ENCODE measurements around the gene CNPY1. TPM values are rescaled to one million over a fixed set of nuclear protein-coding genes. Genes with fewer than 3 reads are reported as not detected.

Gene CNPY1
- total and polyA plus RNA-seq, 4 donors: not detected

- Histone ChIP-seq H3K9me3 (ENCODE audit: control insufficient read depth in 4 of 4, low read length in 3 of 4) (no peaks in the 10 kb centered on the region), H3K9ac (ENCODE audit: low read depth in 1 of 2, low read length in 2 of 2) (no peak overlapping the region), H3K4me1 (ENCODE audit: control insufficient read depth in 4 of 4, insufficient read depth in 4 of 4, low read length in 3 of 4) (no peaks in the 10 kb centered on the region), H3K36me3 (ENCODE audit: control insufficient read depth in 4 of 4, insufficient read depth in 3 of 4, low read depth in 1 of 4, low read length in 3 of 4) (no peaks in the 10 kb centered on the region), H3K27ac (ENCODE audit: low read depth in 1 of 2, low read length in 2 of 2) (no peak overlapping the region), H3K4me3 (ENCODE audit: low read depth in 1 of 3, low read length in 3 of 3) (no peak overlapping the region), H3K27me3 (ENCODE audit: control insufficient read depth in 4 of 4, insufficient read depth in 4 of 4, low read length in 3 of 4) (no peaks in the 10 kb centered on the region)
- 89% methylated on average over 9 of the region's 9 CpGs for WGBS
- no peak for DNase-seq (ENCODE audit: low spot score)
- TF ChIP-seq, protein P1, sequence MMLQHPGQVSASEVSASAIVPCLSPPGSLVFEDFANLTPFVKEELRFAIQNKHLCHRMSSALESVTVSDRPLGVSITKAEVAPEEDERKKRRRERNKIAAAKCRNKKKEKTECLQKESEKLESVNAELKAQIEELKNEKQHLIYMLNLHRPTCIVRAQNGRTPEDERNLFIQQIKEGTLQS (IDR thresholded peaks at IDR 0.05): no peak
- no peak for TF ChIP-seq YY1 (IDR thresholded peaks at IDR 0.05)
- TF ChIP-seq, protein P2, sequence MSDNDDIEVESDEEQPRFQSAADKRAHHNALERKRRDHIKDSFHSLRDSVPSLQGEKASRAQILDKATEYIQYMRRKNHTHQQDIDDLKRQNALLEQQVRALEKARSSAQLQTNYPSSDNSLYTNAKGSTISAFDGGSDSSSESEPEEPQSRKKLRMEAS (IDR thresholded peaks at IDR 0.05): no peak
- no peak for TF ChIP-seq SP1 (IDR thresholded peaks at IDR 0.05)
- TF ChIP-seq HNF4G (IDR thresholded peaks at IDR 0.05): no peak
- no peak for TF ChIP-seq CTCF (IDR thresholded peaks at IDR 0.05; ENCODE audit: low read depth, low read length, missing input control)
- no peak for TF ChIP-seq HNF4A (conservative IDR thresholded peaks at IDR 0.05)
Observed at GRCh38 chr7:155556763-155557162, 10.4 kb upstream of the CNPY1 start.

DNA sequence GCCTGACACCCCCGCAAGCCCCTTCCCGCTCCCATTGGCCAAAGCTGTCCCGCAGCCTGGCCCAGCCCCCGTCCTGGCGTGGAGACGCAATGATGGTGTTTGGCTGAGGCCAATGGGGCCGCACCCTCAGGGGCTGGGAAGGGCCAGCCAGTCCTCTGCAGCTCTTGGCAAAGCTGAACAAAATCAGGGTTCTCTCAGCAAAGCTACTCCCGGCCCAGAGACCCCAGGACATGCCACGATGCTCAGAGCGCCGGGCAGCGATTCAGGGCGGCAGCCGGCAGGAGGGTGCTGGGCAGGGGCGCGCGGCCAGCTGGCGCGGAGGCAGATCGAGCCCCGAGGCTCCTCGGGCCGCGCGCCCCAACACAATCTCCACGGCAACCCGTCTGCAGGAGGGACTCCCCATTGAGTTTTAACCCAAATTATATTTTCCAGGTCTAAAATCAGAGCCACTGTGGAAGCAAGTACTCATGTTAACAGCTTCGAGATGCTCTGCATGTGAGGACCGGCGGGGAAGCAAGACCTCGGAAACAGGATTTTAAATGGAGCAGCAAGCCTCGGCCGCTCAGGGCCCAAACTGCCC lies 8.8 kb upstream of the CNPY1 start:
- H3K27ac ChIP-seq (ENCODE audit: low read depth in 1 of 2, low read length in 2 of 2): no peak overlapping the region
- H3K9ac ChIP-seq (ENCODE audit: low read depth in 1 of 2, low read length in 2 of 2): no peak overlapping the region
- DNase-seq (ENCODE audit: low spot score): no peak
- no peaks in the 10 kb centered on the region for H3K36me3 ChIP-seq (ENCODE audit: control insufficient read depth in 4 of 4, insufficient read depth in 3 of 4, low read depth in 1 of 4, low read length in 3 of 4)
- H3K4me3 ChIP-seq (ENCODE audit: low read depth in 1 of 3, low read length in 3 of 3): no peak overlapping the region
- H3K9me3 ChIP-seq (ENCODE audit: control insufficient read depth in 4 of 4, low read length in 3 of 4): no peaks in the 10 kb centered on the region
- H3K4me1 ChIP-seq (ENCODE audit: control insufficient read depth in 4 of 4, insufficient read depth in 4 of 4, low read length in 3 of 4): no peaks in the 10 kb centered on the region
- H3K27me3 ChIP-seq (ENCODE audit: control insufficient read depth in 4 of 4, insufficient read depth in 4 of 4, low read length in 3 of 4): no peaks in the 10 kb centered on the region
- 91% methylated on average over 33 of the region's 33 CpGs for WGBS
- no peak for TF ChIP-seq FOXA2 (IDR thresholded peaks at IDR 0.05)
- no peak for TF ChIP-seq FOXA1 (IDR thresholded peaks at IDR 0.05)
- TF ChIP-seq HNF4A (conservative IDR thresholded peaks at IDR 0.05): no peak
- TF ChIP-seq, protein P2 (IDR thresholded peaks at IDR 0.05): no peak
- TF ChIP-seq GABPA (IDR thresholded peaks at IDR 0.05 in 1 of 2, conservative IDR thresholded peaks at IDR 0.05 in 1 of 2): no peak
- no peak for TF ChIP-seq JUND (IDR thresholded peaks at IDR 0.05)
- no peak for TF ChIP-seq TAF1 (conservative IDR thresholded peaks at IDR 0.05)
- TF ChIP-seq CTCF (IDR thresholded peaks at IDR 0.05; ENCODE audit: low read depth, low read length, missing input control): no peak
- no peak for TF ChIP-seq SP1 (IDR thresholded peaks at IDR 0.05)
- TF ChIP-seq, protein P3, sequence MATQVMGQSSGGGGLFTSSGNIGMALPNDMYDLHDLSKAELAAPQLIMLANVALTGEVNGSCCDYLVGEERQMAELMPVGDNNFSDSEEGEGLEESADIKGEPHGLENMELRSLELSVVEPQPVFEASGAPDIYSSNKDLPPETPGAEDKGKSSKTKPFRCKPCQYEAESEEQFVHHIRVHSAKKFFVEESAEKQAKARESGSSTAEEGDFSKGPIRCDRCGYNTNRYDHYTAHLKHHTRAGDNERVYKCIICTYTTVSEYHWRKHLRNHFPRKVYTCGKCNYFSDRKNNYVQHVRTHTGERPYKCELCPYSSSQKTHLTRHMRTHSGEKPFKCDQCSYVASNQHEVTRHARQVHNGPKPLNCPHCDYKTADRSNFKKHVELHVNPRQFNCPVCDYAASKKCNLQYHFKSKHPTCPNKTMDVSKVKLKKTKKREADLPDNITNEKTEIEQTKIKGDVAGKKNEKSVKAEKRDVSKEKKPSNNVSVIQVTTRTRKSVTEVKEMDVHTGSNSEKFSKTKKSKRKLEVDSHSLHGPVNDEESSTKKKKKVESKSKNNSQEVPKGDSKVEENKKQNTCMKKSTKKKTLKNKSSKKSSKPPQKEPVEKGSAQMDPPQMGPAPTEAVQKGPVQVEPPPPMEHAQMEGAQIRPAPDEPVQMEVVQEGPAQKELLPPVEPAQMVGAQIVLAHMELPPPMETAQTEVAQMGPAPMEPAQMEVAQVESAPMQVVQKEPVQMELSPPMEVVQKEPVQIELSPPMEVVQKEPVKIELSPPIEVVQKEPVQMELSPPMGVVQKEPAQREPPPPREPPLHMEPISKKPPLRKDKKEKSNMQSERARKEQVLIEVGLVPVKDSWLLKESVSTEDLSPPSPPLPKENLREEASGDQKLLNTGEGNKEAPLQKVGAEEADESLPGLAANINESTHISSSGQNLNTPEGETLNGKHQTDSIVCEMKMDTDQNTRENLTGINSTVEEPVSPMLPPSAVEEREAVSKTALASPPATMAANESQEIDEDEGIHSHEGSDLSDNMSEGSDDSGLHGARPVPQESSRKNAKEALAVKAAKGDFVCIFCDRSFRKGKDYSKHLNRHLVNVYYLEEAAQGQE (IDR thresholded peaks at IDR 0.05): no peak
- no peak for TF ChIP-seq RAD21 (IDR thresholded peaks at IDR 0.05)
- TF ChIP-seq, protein P4, sequence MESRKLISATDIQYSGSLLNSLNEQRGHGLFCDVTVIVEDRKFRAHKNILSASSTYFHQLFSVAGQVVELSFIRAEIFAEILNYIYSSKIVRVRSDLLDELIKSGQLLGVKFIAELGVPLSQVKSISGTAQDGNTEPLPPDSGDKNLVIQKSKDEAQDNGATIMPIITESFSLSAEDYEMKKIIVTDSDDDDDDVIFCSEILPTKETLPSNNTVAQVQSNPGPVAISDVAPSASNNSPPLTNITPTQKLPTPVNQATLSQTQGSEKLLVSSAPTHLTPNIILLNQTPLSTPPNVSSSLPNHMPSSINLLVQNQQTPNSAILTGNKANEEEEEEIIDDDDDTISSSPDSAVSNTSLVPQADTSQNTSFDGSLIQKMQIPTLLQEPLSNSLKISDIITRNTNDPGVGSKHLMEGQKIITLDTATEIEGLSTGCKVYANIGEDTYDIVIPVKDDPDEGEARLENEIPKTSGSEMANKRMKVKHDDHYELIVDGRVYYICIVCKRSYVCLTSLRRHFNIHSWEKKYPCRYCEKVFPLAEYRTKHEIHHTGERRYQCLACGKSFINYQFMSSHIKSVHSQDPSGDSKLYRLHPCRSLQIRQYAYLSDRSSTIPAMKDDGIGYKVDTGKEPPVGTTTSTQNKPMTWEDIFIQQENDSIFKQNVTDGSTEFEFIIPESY (IDR thresholded peaks at IDR 0.05): no peak
- TF ChIP-seq HNF4G (IDR thresholded peaks at IDR 0.05): no peak
